Measurements from ENCODE around the gene MMP28. TPM values are rescaled to one million over a fixed set of nuclear protein-coding genes. Genes with fewer than 3 reads are reported as not detected.

MMP28 gene
- total RNA-seq, 1 experiment from 2014 or later: not detected

DNA sequence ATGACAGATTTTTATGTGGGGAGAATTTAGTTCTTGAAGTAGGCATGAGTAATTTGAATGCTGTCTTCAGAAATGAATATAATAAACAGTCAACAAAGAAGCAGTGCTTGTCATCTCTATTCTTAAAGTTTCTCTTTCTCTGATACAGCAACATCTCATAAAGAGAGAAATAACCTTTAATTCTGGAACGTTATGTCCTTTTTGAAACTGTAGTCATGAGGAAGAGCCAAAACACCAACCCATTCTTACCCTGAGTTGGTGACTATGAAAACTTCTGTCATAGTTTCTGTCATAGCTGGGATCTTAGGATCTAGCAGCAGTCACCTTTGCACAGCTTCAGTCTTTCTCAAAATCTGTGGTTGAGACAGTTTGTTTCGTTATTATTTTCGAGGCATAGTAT lies 79.3 kb downstream of the MMP28 start:
- intact Hi-C loops (cut with micrococcal nuclease; ENCODE audit: unreplicated experiment): no loop called here
- Mint-ChIP-seq H3K27me3 (ENCODE audit: unreplicated experiment) (no peaks in the 10 kb centered on the region), H3K27ac (ENCODE audit: unreplicated experiment) (no peak overlapping the region), H3K4me1 (ENCODE audit: low read depth, unreplicated experiment) (no peaks in the 10 kb centered on the region), H3K4me3 (ENCODE audit: low read depth, unreplicated experiment) (no peak overlapping the region), H3K9me3 (ENCODE audit: low read depth, unreplicated experiment) (no peaks in the 10 kb centered on the region), H3K36me3 (ENCODE audit: insufficient read depth, unreplicated experiment) (peaks cover 32% of the 10 kb centered on the region)
- no TSS peak for BruUV-seq (replicated peaks)
- TF ChIP-seq, protein P1, sequence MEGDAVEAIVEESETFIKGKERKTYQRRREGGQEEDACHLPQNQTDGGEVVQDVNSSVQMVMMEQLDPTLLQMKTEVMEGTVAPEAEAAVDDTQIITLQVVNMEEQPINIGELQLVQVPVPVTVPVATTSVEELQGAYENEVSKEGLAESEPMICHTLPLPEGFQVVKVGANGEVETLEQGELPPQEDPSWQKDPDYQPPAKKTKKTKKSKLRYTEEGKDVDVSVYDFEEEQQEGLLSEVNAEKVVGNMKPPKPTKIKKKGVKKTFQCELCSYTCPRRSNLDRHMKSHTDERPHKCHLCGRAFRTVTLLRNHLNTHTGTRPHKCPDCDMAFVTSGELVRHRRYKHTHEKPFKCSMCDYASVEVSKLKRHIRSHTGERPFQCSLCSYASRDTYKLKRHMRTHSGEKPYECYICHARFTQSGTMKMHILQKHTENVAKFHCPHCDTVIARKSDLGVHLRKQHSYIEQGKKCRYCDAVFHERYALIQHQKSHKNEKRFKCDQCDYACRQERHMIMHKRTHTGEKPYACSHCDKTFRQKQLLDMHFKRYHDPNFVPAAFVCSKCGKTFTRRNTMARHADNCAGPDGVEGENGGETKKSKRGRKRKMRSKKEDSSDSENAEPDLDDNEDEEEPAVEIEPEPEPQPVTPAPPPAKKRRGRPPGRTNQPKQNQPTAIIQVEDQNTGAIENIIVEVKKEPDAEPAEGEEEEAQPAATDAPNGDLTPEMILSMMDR (IDR thresholded peaks at IDR 0.05; ENCODE audit: unreplicated experiment): no peak
- CTCF ChIA-PET: no interaction called here
- no peak for DNase-seq

Other genes with a start within 250 kb of the MMP28 start
- gene SLFN14, start 234.8 kb downstream of the MMP28 start, total RNA-seq (2022): not detected in 2 replicates
- gene PEX12, start 217.1 kb downstream of the MMP28 start, total RNA-seq (2022): 3.4 and 4.1 TPM in 2 replicates
- gene AP2B1, start 208.3 kb downstream of the MMP28 start, total RNA-seq (2022): 309 and 320 TPM in 2 replicates
- 0.95 and 1.4 TPM in 2 replicates for gene RASL10B, start 64.0 kb downstream of the MMP28 start, total RNA-seq (2022)
- not detected in 2 replicates for gene GAS2L2, start 42.4 kb downstream of the MMP28 start, total RNA-seq (2022)
- not detected in 2 replicates for gene C17orf50, start 34.8 kb downstream of the MMP28 start, total RNA-seq (2022)
- 284 and 286 TPM in 2 replicates for gene TAF15, start 13.8 kb upstream of the MMP28 start, total RNA-seq (2022)
- not detected in 2 replicates for gene HEATR9, start 73.2 kb upstream of the MMP28 start, total RNA-seq (2022)
- 7.0 and 28.7 TPM in 2 replicates for gene CCL5, start 84.7 kb upstream of the MMP28 start, total RNA-seq (2022)
- 6.2 and 6.5 TPM in 2 replicates for gene RDM1, start 135.1 kb upstream of the MMP28 start, total RNA-seq (2022)
- gene LYZL6, start 148.1 kb upstream of the MMP28 start, total RNA-seq (2022): not detected in 2 replicates
- gene CCL16, start 185.9 kb upstream of the MMP28 start, total RNA-seq (2022): not detected in 2 replicates
- not detected in 2 replicates for gene CCL14, start 191.1 kb upstream of the MMP28 start, total RNA-seq (2022)
- 0.42 TPM in 1 of 2 replicates, not detected in the other for gene CCL15, start 205.9 kb upstream of the MMP28 start, total RNA-seq (2022)
- gene CCL23, start 222.3 kb upstream of the MMP28 start, total RNA-seq (2022): not detected in 2 replicates